GM13977 (cell line): ENCODE measurements around the gene RAB1B.

ENCODE experiments used
- DNase-seq: peaks from one replicate; pipeline ENCODE4 v3.0.0; 2012; ENCODE audit warnings: low spot score
- CTCF ChIP-seq: IDR thresholded peaks from 2 replicates; pipeline ENCODE4 v1.5.1; 2012; ENCODE audit warnings: mild to moderate bottlenecking, control low read depth; ENCODE audit not compliant: insufficient read depth; ENCODE audit errors: extremely low read depth, missing control alignments
- in situ Hi-C: fragments of 300-500 bp; cut with MboI; formaldehyde crosslinking; loops from one replicate; pipeline ENCODE4 v1.12.0; 2022; ENCODE audit warnings: low sequenced_read_pairs, low pct_unique_long_range_greater_than_20kb, mixed read lengths, inconsistent platforms; ENCODE audit not compliant: unreplicated experiment

Gene RAB1B

GRCh38 chr11:66259956-66260355, 8.5 kb upstream of the RAB1B start:
- DNase-seq = no peak
- no peak for TF ChIP-seq CTCF
- in situ Hi-C loops = no loop called here

- in situ Hi-C loops = no loop called here
- no peak for DNase-seq
Observed at GRCh38 chr11:66261578-66261977, 6.9 kb upstream of the RAB1B start.

GRCh38 chr11:66262191-66262590, 6.2 kb upstream of the RAB1B start:
- no peak for TF ChIP-seq CTCF
- no peak for DNase-seq
- in situ Hi-C loops = no loop called here

More at GRCh38 chr11:66261578-66261977, 6.9 kb upstream of the RAB1B start:
- TF ChIP-seq CTCF = no peak

- in situ Hi-C loops = no loop called here
- no peak for TF ChIP-seq CTCF
- no peak for DNase-seq
Observed at GRCh38 chr11:66262696-66263095, 5.7 kb upstream of the RAB1B start.

GRCh38 chr11:66263231-66263630, 5.2 kb upstream of the RAB1B start:
- in situ Hi-C loops = no loop called here
- no peak for DNase-seq
- TF ChIP-seq CTCF = no peak

GRCh38 chr11:66263785-66264184, 4.7 kb upstream of the RAB1B start:
- no peak for DNase-seq
- no peak for TF ChIP-seq CTCF
- in situ Hi-C loops = no loop called here

GRCh38 chr11:66264383-66264782, 4.1 kb upstream of the RAB1B start:
- TF ChIP-seq CTCF = no peak
- in situ Hi-C loops = no loop called here

More at GRCh38 chr11:66264383-66264782, 4.1 kb upstream of the RAB1B start:
- DNase-seq = no peak
